MCF 10A (cell line): ENCODE results near the gene PIP4K2A. TPM values are rescaled to one million over a fixed set of nuclear protein-coding genes. Genes with fewer than 3 reads are reported as not detected.

Experiments
- BruUV-seq: library from RNA; stranded (reverse); fragments of 400-500 nt; replicated peaks from 2 replicates; lab custom pipeline; 2021; lab: Mats Ljungman, UMichigan
- CTCF ChIA-PET: fragments of 300-600 bp; sonication (Branson Sonifier 250); formaldehyde crosslinking; extraction: SDS; loops from one replicate; lab custom pipeline; 2021; ENCODE audit warnings: antibody characterized with exemption, inconsistent platforms; lab: Yijun Ruan, JAX
- POLR2A ChIA-PET: fragments of 300-600, 350-650 bp; sonication (Branson Sonifier 250); formaldehyde crosslinking; extraction: SDS; loops from one replicate; lab custom pipeline; 2020; ENCODE audit warnings: antibody characterized with exemption, inconsistent platforms; lab: Yijun Ruan, JAX
- DNase-seq: peaks from one replicate; pipeline ENCODE4 v3.0.0-alpha.2; 2018; ENCODE audit not compliant: unreplicated experiment
- H3K27ac Mint-ChIP-seq: one replicate; pipeline ENCODE4 v1.8.0; 2022; ENCODE audit warnings: mild to moderate bottlenecking, low read depth, mixed read lengths; ENCODE audit not compliant: unreplicated experiment
- H3K27me3 Mint-ChIP-seq: one replicate; pipeline ENCODE4 v1.8.0; 2022; ENCODE audit warnings: mixed read lengths; ENCODE audit not compliant: insufficient read depth, unreplicated experiment
- H3K36me3 Mint-ChIP-seq: one replicate; pipeline ENCODE4 v1.8.0; 2022; ENCODE audit warnings: mild to moderate bottlenecking, moderate library complexity, mixed read lengths; ENCODE audit not compliant: insufficient read depth, unreplicated experiment
- H3K4me1 Mint-ChIP-seq: one replicate; pipeline ENCODE4 v1.8.0; 2022; ENCODE audit warnings: mixed read lengths; ENCODE audit not compliant: insufficient read depth, unreplicated experiment
- H3K4me3 Mint-ChIP-seq: one replicate; pipeline ENCODE4 v1.8.0; 2022; ENCODE audit warnings: mild to moderate bottlenecking, moderate library complexity, mixed read lengths; ENCODE audit not compliant: unreplicated experiment
- H3K9me3 Mint-ChIP-seq: one replicate; pipeline ENCODE4 v1.8.0; 2022; ENCODE audit warnings: mixed read lengths; ENCODE audit not compliant: unreplicated experiment
- CTCF ChIP-seq: fragments of 200-600 bp; IDR thresholded peaks from one replicate; pipeline ENCODE4 v1.8.0; 2022; ENCODE audit warnings: antibody characterized with exemption, mild to moderate bottlenecking; ENCODE audit not compliant: unreplicated experiment
- intact Hi-C: fragments of 100-400 bp; cut with micrococcal nuclease; formaldehyde crosslinking; loops from 2 replicates; pipeline ENCODE4 v1.14.1; 2022
- total RNA-seq: library from RNA; stranded (reverse); gene quantifications from 2 replicates; pipeline ENCODE4 v1.2.3, GENCODE V29; 2022

PIP4K2A gene
- total RNA-seq, 1 experiment from 2014 or later = 24.2 TPM

GRCh38 chr10:22628309-22628708 is 86.1 kb downstream of the PIP4K2A start:
- intact Hi-C loops = no loop called here
- no TSS peak for BruUV-seq
- Mint-ChIP-seq H3K9me3 (no peaks in the 10 kb centered on the region), H3K4me3 (no peak overlapping the region), H3K27ac (no peak overlapping the region), H3K27me3 (no peaks in the 10 kb centered on the region), H3K36me3 (no peaks in the 10 kb centered on the region), H3K4me1 (peaks cover 27% of the 10 kb centered on the region)
- CTCF ChIA-PET = no interaction called here
- TF ChIP-seq CTCF = no peak
- POLR2A ChIA-PET = no interaction called here
- DNase-seq = no peak

GRCh38 chr10:22626784-22627183 is 87.6 kb downstream of the PIP4K2A start:
- no peak overlapping the region for H3K4me3 Mint-ChIP-seq
- peaks cover 33% of the 10 kb centered on the region for H3K4me1 Mint-ChIP-seq
- H3K36me3 Mint-ChIP-seq = no peaks in the 10 kb centered on the region
- BruUV-seq = no TSS peak
- no peaks in the 10 kb centered on the region for H3K9me3 Mint-ChIP-seq
- H3K27ac Mint-ChIP-seq = peak overlapping the region; percentile 13
- TF ChIP-seq CTCF = no peak
- DNase-seq = no peak
- CTCF ChIA-PET = interaction anchor here (1.3 kb wide), 1 partner anchor 9 kb away, joined by 4 read pairs; no protein-coding TSS in a partner anchor
- POLR2A ChIA-PET = interaction anchor here (0.6 to 1.6 kb wide), 3 partner anchors 29 to 624 kb away, joined by 3 to 7 read pairs (median 4); partner anchors contain the start of gene DNAJC1
- intact Hi-C loops = no loop called here
- no peaks in the 10 kb centered on the region for H3K27me3 Mint-ChIP-seq

- H3K27me3 Mint-ChIP-seq = no peaks in the 10 kb centered on the region
- ChIA-PET POLR2A (interaction anchor here (0.6 to 2.0 kb wide), 5 partner anchors 21 to 87 kb away, joined by 3 to 7 read pairs (median 3); no protein-coding TSS in a partner anchor), CTCF (interaction anchor here (0.7 to 1.3 kb wide), 2 partner anchors 10 to 53 kb away, joined by 3 to 4 read pairs; no protein-coding TSS in a partner anchor)
- H3K36me3 Mint-ChIP-seq = no peaks in the 10 kb centered on the region
- no peaks in the 10 kb centered on the region for H3K9me3 Mint-ChIP-seq
- no peak overlapping the region for H3K4me3 Mint-ChIP-seq
- TF ChIP-seq CTCF = no peak
- DNase-seq = no peak
- peaks cover 35% of the 10 kb centered on the region for H3K4me1 Mint-ChIP-seq
- intact Hi-C loops = no loop called here
- BruUV-seq = no TSS peak
- no peak overlapping the region for H3K27ac Mint-ChIP-seq
Observed at GRCh38 chr10:22625516-22626290, 88.7 kb downstream of the PIP4K2A start.

GRCh38 chr10:22624287-22624738 is 90.1 kb downstream of the PIP4K2A start:
- Mint-ChIP-seq H3K4me1 (peaks cover 35% of the 10 kb centered on the region), H3K36me3 (no peaks in the 10 kb centered on the region), H3K4me3 (peak overlapping the region; percentile 21), H3K27me3 (no peaks in the 10 kb centered on the region), H3K27ac (peak overlapping the region; percentile 46), H3K9me3 (no peaks in the 10 kb centered on the region)
- intact Hi-C loops = loop anchor here (5.0 kb wide), 1 partner anchor 58 kb away; no protein-coding TSS in a partner anchor
- no peak for TF ChIP-seq CTCF
- peak; percentile 64 for DNase-seq
- BruUV-seq = no TSS peak
- CTCF ChIA-PET = interaction anchor here (0.6 kb wide), 2 partner anchors 627 to 631 kb away, joined by 3 to 4 read pairs; no protein-coding TSS in a partner anchor
- POLR2A ChIA-PET = interaction anchor here (0.7 to 2.0 kb wide), 5 partner anchors 19 to 890 kb away, joined by 3 to 6 read pairs (median 3); no protein-coding TSS in a partner anchor
